Suprapubic skin (tissue), 4 donors: Measurements from ENCODE around the gene CYP2J2.

Experiments used
- CTCF ChIP-seq, 2 donors: fragments of 200-600 bp in 1 of 2; fragments of 450-650 bp in 1 of 2; sonication (generic) in 1 of 2; IDR thresholded peaks; one replicate each; pipeline ENCODE4 v1.5.1; 2016 to 2019; ENCODE audit warnings: antibody characterized with exemption in 2 of 2, mild to moderate bottlenecking in 1 of 2, moderate library complexity in 1 of 2
- EP300 ChIP-seq: sonication (generic); formaldehyde crosslinking; IDR thresholded peaks from one replicate; pipeline ENCODE4 v1.6.1; 2017; ENCODE audit warnings: antibody characterized with exemption
- POLR2A ChIP-seq, 2 donors: fragments of 450-650 bp; IDR thresholded peaks; one replicate each; pipeline ENCODE4 v1.6.1; 2017; ENCODE audit warnings: antibody characterized with exemption in 2 of 2, mild to moderate bottlenecking in 2 of 2, moderate library complexity in 2 of 2
- POLR2AphosphoS5 ChIP-seq, 3 donors: sonication (generic); formaldehyde crosslinking; IDR thresholded peaks; one replicate each; pipeline ENCODE4 v1.6.1; 2017; ENCODE audit warnings: antibody characterized with exemption in 3 of 3

- peak; percentile 76 to 90 for TF ChIP-seq CTCF (IDR thresholded peaks at IDR 0.05)
- TF ChIP-seq POLR2AphosphoS5 (IDR thresholded peaks at IDR 0.05), result no peak
- no peak for TF ChIP-seq POLR2A (IDR thresholded peaks at IDR 0.05)
- TF ChIP-seq EP300, result no peak
Observed at GRCh38 chr1:59947047-59947938, 20.7 kb upstream of the CYP2J2 start.
